TTC549 (cell line): ENCODE data around the gene RALGPS1.

Experiments used
- FAIRE-seq: peaks from 2 replicates; lab custom pipeline; 2012; peaks lifted over from hg19 to GRCh38; lab: Jason Lieb, UNC

The RALGPS1 gene

DNA sequence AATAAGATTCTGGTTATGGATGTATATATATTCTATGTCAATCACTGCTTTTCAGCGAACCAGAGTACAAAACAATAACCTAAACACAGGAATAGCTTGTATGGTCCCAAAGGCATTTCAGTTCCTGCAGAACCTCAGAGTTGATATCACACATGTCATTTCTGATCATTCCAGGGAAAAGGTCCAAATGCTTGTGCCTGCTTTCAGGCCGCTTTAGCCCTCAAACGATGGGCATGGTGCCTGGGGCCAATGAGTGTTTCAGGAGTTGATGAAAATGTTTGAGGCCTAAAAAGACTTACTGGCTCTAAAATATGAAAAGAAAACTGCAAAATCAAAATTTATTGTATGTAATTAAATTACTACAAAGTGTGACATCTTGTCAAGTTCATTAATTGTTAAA lies 185.1 kb downstream of the RALGPS1 start:
- no peak for FAIRE-seq

DNA sequence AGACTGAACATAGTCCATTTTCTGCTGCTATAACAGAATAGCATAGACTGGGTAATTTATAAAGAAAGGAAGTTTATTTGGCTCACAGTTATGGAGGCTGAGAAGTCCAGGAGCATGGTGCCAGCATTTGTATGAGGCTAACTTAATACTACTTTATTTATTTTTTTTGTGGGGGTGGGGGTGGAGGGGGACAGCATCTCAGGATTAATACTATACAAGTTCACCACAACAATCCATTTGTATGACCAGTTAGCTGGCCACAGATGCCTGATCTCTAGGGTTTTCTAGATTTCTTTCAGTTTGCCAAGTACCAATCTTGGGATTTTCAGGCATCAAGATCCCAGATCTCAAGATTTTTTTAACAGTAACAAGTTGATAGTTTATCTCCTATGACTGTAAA lies 187.6 kb downstream of the RALGPS1 start:
- FAIRE-seq, result no peak

DNA sequence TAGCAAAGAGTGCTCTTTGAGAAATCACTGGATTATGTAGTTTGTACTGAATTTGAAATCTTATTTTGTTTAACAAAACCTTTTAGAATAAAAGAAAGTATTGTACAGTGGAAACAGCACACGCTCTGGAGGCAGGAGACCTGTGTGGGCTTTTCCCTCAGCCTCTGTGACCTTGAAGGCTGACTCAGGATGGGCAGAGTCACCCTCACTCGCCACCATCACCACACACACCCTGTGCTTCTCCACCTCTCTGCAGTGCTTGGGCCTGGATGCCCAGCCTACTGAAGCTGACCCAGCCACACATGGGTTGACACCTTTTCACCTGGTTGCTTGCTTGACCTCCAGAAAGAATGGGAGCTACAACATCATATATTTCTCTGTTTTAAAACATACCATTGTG lies 188.2 kb downstream of the RALGPS1 start:
- FAIRE-seq, result no peak

DNA sequence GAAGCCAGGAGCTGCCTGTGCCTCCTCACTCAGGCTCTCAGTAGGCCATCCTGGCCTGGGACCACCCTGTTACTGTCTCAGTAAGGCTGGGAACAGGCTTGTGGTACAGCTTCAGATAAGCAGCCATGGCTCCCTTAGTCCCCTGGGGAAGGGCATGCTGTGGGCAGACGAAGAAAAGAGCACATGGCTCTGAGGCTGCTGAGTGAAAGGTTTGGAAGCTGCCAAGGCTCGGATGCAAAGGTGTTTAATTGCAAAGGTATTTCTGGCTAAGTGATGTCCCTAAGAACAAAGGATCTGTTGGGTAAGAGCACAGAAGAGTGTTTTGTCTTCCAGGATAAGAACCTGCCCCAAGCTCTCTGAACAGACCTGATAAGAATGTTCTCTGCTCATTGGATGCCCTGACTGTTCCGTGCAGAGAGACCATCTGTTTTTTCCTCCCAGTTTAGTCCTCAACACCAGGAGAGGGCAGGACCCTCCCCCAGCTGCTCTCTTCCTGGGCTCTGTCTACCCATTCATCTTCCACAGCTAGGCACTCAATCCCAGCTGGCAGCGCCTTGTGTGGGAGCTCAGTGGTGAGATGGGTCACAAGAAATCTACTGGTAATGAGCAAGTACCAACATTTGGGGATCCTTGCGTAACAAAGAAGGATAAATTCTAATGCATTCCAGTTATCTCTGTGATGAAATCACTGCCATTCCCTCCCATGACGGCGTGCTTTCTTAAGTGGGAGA lies 190.2 kb downstream of the RALGPS1 start:
- FAIRE-seq, result no peak

DNA sequence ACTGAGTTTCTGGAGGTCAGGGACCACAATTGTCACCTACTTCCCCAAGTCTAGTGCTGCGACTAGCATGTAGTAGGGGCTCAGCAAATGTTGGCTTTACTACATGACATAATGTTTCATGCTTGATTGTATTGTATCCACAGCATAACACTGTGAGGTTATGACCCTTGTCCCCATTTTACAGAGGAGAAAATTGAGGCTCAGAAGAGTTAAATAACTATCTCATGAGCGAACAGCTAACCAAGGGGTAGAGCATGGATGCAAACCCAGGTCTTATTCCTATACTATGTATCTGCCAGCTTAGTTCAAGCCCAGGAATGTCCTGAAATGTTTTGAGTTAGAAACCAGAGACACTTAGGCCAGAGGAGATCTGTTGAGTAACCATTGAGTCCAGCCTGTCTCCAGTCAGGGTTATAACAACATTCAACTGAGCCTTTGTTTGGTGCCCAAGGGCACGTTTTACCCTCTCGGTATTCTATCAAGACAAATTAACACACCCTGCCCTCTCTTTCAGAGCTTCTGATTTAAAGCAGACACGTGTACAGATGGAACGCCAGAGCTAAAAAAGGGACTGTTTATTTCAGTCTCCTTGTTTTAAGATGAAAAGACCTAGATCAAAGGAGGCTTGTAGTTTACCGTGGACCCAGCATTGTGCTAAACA lies 191.4 kb downstream of the RALGPS1 start:
- no peak for FAIRE-seq

DNA sequence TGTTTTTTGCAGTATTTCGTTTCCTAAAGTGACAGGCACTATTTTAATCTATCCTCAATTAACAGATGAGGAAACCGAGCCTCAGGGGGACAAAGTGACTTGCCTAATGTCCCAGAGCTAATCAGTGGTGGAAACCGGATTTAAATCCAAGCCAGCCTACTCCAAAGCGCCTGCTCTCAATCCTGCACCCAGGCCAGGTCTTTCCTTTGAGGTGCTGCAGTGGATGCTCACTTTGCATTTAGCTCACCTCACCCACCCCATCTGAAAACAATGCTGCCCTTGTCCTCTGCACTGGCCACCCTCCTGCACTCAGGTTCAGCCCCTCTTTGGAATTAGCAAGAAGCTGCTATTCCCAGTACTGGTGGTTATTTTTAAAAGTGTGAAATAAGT lies 191.9 kb downstream of the RALGPS1 start:
- FAIRE-seq, result no peak

DNA sequence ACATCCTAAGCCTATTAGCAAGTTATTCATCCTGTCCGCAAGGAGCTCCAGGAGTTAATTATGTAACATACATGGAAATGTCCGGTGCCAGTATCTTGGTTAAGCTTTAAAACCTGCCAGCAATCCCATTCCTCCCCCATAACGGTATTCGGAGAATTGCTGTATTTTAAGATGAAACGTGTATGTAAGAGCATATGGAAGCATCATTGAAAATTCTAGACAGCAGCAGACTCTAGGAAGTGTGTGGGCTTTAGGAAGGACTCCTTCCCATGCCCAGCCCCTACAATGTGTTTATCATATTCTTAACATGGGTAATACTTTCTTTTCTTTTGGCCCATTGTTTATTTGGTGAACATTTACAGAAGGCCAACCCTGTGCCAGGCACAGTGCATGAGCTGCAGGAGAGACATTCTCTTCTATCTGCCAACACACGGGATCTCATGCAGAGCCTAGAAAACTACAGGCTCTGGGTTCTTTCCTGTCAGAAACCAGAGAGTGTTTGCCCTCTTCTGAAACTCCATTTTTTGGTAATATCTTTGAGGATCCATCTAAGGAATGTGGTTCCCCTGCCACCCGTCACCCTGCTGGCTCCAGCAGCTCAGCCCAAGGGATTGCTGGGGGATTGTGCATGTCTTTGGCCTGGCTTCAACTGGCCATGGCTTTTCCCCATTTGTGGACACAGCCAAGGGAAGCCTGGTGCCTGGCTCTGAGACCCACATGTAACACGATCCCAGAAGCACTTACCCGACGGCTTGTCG lies 192.8 kb downstream of the RALGPS1 start:
- no peak for FAIRE-seq

DNA sequence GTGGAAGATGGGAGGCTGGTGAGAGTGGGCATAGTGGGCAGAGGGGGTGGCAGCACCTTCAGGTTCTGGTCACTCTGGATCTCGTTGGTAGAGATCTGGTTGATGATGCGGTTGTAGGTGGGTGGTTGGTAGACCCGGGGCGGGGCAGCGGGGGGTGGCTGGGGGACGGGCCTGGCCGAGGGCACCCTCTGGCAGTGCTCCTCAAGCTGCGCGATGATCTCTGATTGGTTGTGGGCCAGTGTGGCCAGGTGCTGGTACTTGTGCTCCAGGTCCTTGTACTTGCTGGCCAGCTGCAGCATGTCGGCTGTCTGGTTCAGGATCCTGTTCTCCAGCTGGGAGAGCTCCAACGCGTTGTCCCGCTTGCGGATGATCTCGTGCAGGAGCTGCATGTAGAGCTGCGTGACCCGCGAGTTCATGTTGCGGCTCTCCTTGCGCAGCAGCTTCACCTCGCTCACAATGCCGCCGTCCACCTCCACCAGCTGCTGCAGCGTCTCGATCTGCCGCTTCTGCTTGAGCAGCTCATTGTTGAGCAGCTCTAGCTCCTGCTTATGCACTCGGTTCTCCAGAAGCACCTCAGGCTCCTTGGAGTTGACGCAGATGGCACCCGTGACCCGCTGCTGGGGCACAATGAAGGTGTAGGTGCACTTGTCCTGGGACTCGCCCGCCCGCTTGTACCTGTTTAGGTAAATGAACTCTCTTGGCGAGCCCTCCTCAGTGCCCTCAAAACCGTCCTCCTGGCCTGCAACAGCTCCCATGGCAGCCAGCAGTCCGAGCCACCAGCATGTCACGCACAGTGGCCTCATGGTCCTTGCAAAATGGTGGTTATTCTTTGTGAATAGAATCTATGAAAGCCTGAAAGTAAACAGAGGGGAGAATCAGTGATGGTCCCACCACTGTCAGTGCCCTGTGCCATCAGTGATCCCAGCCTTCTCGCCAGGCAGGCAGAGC lies 193.6 kb downstream of the RALGPS1 start:
- no peak for FAIRE-seq

DNA sequence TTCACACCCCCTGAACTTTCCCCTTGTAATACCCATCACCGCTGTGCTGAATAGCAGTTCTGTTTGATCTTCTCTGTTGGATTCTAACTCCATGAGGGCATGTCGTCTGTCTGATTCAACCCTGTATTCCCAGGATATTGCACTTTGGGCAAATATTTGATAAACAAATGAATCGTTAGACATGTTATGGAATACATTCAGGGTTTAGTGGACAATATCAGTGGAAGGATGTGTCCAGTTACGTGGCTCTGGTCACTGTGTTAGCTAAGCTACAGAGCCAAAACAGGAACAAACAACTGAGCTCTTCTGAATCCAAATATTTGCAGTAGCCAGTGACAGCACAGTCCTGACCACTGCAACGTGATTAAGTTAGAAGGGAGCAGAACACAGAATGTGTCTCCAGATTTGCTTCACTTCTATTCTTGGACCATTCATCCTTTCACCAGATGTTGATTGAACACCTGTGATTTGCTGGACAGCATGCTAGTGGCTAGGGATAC lies 194.7 kb downstream of the RALGPS1 start:
- no peak for FAIRE-seq

DNA sequence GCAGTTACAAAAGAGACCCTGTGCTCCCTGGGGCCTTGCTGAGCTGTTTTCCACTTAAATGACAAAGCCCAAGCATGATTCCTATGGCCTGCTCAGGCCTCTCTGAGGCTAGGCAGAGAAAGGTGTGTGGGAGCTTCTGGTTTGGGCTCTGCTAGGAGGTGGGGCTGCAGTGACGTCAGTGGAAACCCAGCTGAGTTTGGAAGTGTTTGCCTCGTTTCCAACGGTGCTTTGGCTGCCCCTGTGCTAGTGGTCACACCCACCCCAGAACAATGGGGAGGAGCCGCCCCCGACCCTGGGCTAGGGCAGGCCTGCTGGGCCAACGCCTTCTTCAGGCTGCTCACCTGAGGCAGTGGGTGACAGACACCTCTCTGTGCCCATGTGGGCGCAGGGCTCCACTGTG lies 197.5 kb downstream of the RALGPS1 start:
- no peak for FAIRE-seq

DNA sequence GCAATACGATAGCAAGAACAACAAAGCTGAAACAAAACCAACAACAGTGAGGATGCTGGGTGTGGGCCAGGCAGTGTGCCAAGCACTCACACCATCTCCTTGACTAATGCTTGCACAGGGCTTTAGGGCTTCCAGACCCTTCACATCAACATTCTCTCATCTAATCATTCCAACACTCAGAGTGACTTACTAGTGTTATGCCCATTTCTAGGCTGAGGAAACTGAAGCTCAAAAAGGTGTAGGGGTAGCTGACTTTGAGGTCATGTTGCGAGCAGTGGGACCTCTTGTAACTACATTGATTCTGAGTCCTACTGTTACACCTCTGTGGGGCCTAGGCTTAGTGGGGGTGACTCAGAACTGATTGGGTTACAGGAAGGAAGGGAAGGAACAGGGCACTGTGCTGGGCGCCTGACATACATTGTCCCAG lies 198.2 kb downstream of the RALGPS1 start:
- no peak for FAIRE-seq

DNA sequence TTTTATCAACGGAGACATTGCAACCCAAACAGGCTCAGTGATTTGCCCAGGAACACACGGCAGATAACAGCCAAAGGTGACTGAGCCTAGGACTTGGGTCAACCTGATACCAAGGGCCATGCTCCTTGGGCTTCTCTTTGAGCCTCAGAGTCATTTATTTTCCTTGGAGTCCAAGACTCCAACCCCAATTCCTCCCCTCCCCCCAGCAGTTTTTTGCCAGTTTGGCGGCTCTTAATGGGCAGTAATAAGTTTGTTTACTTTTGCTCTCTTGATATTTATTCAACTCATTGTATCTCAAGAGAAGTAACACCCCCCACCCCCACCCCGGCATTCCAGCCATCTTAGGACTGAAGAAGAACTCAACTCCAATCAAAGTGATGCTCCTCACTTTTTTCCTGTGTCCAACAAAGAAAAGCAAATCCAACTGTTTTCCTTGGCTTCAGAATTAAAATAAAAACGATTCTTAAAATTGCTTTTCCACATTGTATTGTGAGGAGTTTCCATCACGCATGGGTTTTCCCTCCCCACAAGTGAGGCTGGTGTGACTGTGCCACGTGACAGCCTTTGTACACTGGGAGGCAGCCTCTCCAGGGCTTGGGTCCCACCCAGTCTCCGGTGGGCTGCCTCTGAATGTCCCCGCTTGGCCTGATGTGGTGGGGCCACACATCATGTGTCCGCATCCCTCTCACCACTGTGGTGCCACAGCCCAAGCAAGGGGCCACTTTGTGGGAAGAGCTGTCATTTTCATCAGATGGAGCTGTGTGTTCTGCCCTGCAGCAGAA lies 198.8 kb downstream of the RALGPS1 start:
- no peak for FAIRE-seq

DNA sequence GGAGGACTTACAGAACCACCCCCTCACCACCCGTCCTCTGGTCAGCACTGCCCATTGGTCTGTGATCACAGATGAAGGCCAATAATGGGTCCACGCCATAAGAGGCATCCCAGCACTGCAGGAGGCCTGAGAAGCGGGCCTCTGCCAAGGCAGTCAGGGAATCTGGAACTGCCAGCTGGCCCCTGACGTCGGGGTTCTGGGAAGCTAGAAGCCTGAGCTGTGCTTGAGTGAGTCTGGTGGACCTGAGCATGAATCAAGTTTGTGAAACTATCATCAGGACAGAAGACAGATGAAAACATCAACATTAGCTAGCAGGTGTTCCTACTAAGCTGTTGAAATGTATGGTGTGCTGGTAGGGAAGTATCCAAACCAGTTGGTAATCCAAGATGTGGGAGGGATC lies 200.0 kb downstream of the RALGPS1 start:
- FAIRE-seq, result no peak

DNA sequence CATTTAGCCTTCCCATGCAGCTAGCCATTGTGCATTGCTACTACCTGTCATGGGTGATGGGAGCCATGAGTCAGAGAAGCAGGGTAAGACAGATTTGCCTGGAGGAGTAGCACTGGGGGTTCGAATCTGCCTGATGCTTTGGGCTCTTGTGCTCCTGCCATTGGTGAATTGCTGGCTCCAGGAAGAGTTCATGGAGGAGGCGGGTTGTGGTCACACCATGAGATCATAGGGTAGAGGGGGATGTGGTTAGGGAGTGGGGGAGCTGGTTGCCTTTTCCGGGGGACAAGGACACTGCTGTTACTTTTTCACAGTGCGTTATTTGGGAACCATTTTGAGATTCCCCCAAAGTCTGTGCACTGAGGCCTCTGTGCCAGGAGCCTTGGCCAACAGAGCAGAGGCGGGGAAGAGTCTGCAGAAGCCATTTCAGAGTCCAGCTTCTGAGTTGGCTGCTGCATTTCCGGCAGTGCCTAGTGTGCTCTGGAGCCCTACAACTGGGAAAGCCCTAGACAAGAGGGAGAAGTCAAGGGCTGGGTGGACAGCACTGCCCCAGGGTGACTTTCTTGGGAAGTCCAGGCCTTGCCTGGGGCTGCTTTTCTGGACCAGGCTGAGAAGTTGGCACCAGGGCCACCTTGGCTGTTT lies 201.6 kb downstream of the RALGPS1 start:
- no peak for FAIRE-seq

DNA sequence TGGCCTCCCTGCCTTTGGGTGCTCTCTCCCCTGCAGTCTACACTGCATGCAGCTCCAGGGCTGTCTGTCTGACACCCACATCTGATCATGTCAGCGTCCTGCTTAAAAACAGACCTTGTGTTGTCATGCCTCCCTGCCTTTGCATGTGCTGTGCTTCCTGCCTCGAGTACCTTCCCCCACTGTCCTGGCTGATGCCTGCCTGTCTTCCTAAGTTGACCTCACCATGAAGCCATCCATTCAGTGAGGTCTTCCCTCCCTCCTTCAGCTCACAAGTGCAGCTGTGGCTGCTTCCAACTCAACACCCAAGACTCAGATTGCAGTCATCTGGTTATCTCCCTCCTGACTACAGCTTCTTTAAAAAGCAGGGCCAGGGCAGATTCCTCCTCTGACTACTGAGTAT lies 202.4 kb downstream of the RALGPS1 start:
- FAIRE-seq, result no peak

DNA sequence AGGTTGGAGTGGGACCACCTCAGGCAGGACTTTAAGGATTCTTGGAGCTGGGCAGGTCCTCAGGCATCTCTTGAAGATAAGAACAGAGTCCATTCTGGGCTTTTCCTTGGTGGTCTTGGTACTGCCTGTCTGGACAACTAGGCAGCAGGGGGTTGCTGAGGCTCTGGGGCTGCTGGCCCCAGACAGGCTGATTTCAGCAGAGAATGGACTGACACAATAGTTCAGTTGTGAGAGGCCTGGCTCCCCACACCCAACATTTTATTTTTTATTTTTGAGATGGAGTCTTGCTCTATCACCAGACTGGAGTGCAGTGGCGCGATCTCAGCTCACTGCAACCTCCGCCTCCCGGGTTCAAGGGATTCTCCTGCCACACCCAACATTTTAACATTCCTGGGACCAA lies 203.2 kb downstream of the RALGPS1 start:
- FAIRE-seq, result no peak

DNA sequence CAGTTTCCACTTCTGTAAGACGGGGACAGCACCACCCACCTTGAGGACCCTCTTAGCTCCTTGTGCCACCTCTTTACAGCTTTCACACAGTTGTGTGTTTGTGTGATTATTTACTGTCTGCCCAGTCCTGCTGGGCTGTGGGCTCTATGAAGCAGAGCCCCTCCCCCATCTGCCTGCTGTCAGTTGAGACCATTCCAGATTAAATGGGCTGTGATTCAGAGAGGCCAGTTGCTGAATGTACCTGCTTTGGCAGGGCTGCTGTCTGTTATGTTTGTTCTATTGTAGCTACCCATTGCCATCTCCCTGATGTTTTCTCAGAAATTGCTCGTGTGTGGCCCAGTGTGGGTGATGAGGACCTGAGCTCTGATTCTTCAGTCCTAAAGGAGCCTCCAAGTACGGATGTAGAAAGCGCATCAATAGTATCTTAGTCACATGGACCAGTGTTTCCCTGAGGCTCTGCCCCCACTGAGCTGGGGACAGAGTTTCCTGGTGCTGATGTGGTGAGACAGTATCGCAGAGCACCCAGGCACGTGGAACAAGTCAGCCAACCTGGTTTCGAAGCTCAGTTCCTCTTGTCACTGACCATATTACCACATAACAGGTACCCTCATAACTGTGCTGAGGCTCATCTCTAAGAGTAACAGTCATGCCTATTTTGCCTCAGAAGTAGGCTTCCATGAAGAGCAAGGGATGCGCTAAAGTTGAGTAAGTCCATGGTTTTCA lies 204.2 kb downstream of the RALGPS1 start:
- no peak for FAIRE-seq

DNA sequence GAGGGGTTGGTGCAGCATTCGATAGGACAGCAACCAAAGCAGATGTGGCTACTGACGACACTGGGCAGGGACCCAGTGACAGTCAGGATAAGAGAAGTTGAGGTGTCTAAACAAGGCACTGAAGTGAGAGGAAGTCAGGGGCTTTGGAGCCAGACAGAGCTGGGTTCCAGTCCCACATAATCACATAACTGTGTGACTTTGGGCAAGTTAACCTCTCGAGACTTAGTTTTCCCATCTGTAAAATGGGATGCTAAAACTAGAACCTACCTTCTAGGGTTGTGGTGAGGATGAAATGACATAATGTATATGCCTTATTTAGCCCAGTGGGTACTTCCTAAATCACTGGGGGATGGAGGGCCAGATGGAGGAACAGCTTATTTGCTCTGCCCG lies 204.7 kb downstream of the RALGPS1 start:
- FAIRE-seq, result no peak

DNA sequence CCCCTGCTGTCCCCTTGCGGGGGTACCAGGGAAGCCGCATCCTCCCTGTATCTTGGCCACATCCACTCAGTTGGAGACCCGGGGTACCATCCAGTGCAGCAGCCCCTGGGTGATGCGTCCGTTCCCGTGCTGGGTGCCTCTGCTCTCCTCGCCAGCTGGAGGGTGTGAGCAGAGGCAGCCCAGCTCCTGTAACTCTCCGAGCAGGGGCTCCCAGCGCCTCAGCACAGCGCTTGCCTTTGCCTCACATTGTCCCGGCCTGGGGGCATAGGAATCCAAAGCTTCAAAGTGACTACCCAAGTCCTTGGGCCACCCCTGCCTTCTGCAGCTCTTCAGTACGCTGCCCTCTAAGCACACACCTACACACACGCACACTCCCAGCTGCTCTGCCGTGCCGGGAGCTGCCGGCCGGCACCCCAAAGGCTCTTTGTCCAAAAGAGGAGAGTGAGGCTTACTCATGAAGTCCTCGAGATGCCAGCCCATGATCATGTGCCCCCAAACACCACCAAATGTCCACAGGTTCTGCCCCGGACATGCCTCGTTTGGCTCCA lies 207.1 kb downstream of the RALGPS1 start:
- FAIRE-seq, result no peak
